ENCODE measurements around the gene TRIM28. TPM values are rescaled to one million over a fixed set of nuclear protein-coding genes. Genes with fewer than 3 reads are reported as not detected.
"Not testable (repeated sequence)": the region's sequence is repeated elsewhere in the genome, so short reads cannot be mapped to it uniquely, and the experiment has no call there.

The TRIM28 gene
- total RNA-seq, 1 donor from 2014 or later, result 204 TPM

- ATAC-seq, result no peak
Observed at GRCh38 chr19:58561373-58562121, 17.7 kb downstream of the TRIM28 start.

GRCh38 chr19:58562122-58563033 lies 18.5 kb downstream of the TRIM28 start:
- ATAC-seq, result peak; percentile 16

GRCh38 chr19:58563034-58563573 lies 19.2 kb downstream of the TRIM28 start:
- ATAC-seq, result no peak

GRCh38 chr19:58563823-58564222 lies 20.0 kb downstream of the TRIM28 start:
- no peak for ATAC-seq

GRCh38 chr19:58566989-58567388 lies 23.1 kb downstream of the TRIM28 start:
- ATAC-seq, result no peak

- no peak for ATAC-seq
Observed at GRCh38 chr19:58568453-58569130, 24.7 kb downstream of the TRIM28 start.

- ATAC-seq, result no peak
Observed at GRCh38 chr19:58569191-58569942, 25.5 kb downstream of the TRIM28 start.

GRCh38 chr19:58569943-58570670 lies 26.2 kb downstream of the TRIM28 start:
- no peak for ATAC-seq

GRCh38 chr19:58570770-58571574 lies 27.1 kb downstream of the TRIM28 start:
- ATAC-seq, result no peak

- ATAC-seq, result no peak
Observed at GRCh38 chr19:58571575-58571947, 27.7 kb downstream of the TRIM28 start.

GRCh38 chr19:58572026-58572817 lies 28.4 kb downstream of the TRIM28 start:
- no peak for ATAC-seq

- ATAC-seq, result peak; percentile 83
Observed at GRCh38 chr19:58572818-58573657, 29.2 kb downstream of the TRIM28 start, which contains the start of gene MZF1. Gene MZF1, minus strand, starts transcription at chr19:58573335. Its CDS starts 1,946 bp downstream, at chr19:58571389.

GRCh38 chr19:58573658-58574164 lies 29.8 kb downstream of the TRIM28 start:
- ATAC-seq, result no peak

GRCh38 chr19:58575183-58576041 lies 31.5 kb downstream of the TRIM28 start:
- ATAC-seq, result peak; percentile 53

- not testable (repeated sequence) for ATAC-seq
Observed at GRCh38 chr19:58577581-58577980, 33.7 kb downstream of the TRIM28 start.

GRCh38 chr19:58578012-58578925 lies 34.4 kb downstream of the TRIM28 start:
- ATAC-seq, result no peak
